HEK293T (cell line): ENCODE measurements around the gene KLHL36.

Source experiments
- ARNT ChIP-seq: fragments of 450-650 bp; IDR thresholded peaks from 2 replicates; pipeline ENCODE4 v1.6.1; 2017; ENCODE audit warnings: mild to moderate bottlenecking
- BHLHE40 ChIP-seq: fragments of 450-650 bp; IDR thresholded peaks from 2 replicates; pipeline ENCODE4 v1.6.1; 2016; ENCODE audit warnings: mild to moderate bottlenecking, moderate library complexity, borderline replicate concordance
- ELF4 ChIP-seq: fragments of 450-650 bp; IDR thresholded peaks from 2 replicates; pipeline ENCODE4 v1.6.1; 2017; ENCODE audit warnings: antibody characterized with exemption
- FOXA1 ChIP-seq: fragments of 450-650 bp; IDR thresholded peaks from 2 replicates; pipeline ENCODE4 v1.6.1; 2016; ENCODE audit warnings: mild to moderate bottlenecking
- FOXK2 ChIP-seq: fragments of 450-650 bp; IDR thresholded peaks from 2 replicates; pipeline ENCODE4 v1.6.1; 2016; ENCODE audit warnings: mild to moderate bottlenecking
- FOXM1 ChIP-seq: fragments of 450-650 bp; IDR thresholded peaks from 2 replicates; pipeline ENCODE4 v1.6.1; 2017; ENCODE audit warnings: mild to moderate bottlenecking, borderline replicate concordance
- HDGF ChIP-seq: fragments of 450-650 bp; IDR thresholded peaks from 2 replicates; pipeline ENCODE4 v1.6.1; 2017; ENCODE audit warnings: antibody characterized with exemption, borderline replicate concordance
- L3MBTL2 ChIP-seq: fragments of 450-650 bp; conservative IDR thresholded peaks from 2 replicates; pipeline ENCODE4 v1.6.1; 2016; ENCODE audit warnings: mild to moderate bottlenecking
- LEF1 ChIP-seq: fragments of 450-650 bp; IDR thresholded peaks from 2 replicates; pipeline ENCODE4 v1.6.1; 2017; ENCODE audit warnings: mild to moderate bottlenecking, borderline replicate concordance
- NFRKB ChIP-seq: fragments of 450-650 bp; IDR thresholded peaks from 2 replicates; pipeline ENCODE4 v1.6.1; 2016; ENCODE audit warnings: mild to moderate bottlenecking, moderate library complexity
- SP1 ChIP-seq: fragments of 450-650 bp; IDR thresholded peaks from 2 replicates; pipeline ENCODE4 v1.6.1; 2017
- SUZ12 ChIP-seq: fragments of 450-650 bp; IDR thresholded peaks from 2 replicates; pipeline ENCODE4 v1.6.1; 2016; ENCODE audit warnings: mild to moderate bottlenecking
- TARDBP ChIP-seq: fragments of 450-650 bp; IDR thresholded peaks from 2 replicates; pipeline ENCODE4 v1.6.1; 2016
- ZNF384 ChIP-seq: fragments of 450-650 bp; IDR thresholded peaks from 2 replicates; pipeline ENCODE4 v1.6.1; 2016

- TF ChIP-seq FOXM1 = no peak
- no peak for TF ChIP-seq ARNT
- no peak for TF ChIP-seq FOXK2
- TF ChIP-seq FOXA1 = no peak
- TF ChIP-seq SUZ12 = no peak
- no peak for TF ChIP-seq L3MBTL2
- no peak for TF ChIP-seq NFRKB
- TF ChIP-seq ELF4 = no peak
- TF ChIP-seq SP1 = no peak
- TF ChIP-seq TARDBP = no peak
- TF ChIP-seq BHLHE40 = no peak
- TF ChIP-seq HDGF = no peak
- no peak for TF ChIP-seq LEF1
- TF ChIP-seq ZNF384 = no peak
Measured at GRCh38 chr16:84656649-84657048, 8.3 kb downstream of the KLHL36 start.
